HL-60 (cell line): ENCODE measurements around the gene FAH.

Experiments used
- GABPA ChIP-seq: IDR thresholded peaks from 2 replicates; pipeline ENCODE4 v1.6.1; 2012; ENCODE audit warnings: low read depth
- POLR2AphosphoS5 ChIP-seq: IDR thresholded peaks from 2 replicates; pipeline ENCODE4 v1.6.1; 2012; ENCODE audit warnings: low read depth
- TF ChIP-seq, protein P1 (sequence below): IDR thresholded peaks from one replicate; pipeline ENCODE4 v1.5.1; 2011; ENCODE audit warnings: low read length, control low read depth, inconsistent platforms; ENCODE audit not compliant: insufficient read depth
- TF ChIP-seq, protein P2 (sequence below): IDR thresholded peaks from 2 replicates; pipeline ENCODE4 v1.6.1; 2012; ENCODE audit warnings: low read depth; ENCODE audit not compliant: insufficient replicate concordance

DNA sequence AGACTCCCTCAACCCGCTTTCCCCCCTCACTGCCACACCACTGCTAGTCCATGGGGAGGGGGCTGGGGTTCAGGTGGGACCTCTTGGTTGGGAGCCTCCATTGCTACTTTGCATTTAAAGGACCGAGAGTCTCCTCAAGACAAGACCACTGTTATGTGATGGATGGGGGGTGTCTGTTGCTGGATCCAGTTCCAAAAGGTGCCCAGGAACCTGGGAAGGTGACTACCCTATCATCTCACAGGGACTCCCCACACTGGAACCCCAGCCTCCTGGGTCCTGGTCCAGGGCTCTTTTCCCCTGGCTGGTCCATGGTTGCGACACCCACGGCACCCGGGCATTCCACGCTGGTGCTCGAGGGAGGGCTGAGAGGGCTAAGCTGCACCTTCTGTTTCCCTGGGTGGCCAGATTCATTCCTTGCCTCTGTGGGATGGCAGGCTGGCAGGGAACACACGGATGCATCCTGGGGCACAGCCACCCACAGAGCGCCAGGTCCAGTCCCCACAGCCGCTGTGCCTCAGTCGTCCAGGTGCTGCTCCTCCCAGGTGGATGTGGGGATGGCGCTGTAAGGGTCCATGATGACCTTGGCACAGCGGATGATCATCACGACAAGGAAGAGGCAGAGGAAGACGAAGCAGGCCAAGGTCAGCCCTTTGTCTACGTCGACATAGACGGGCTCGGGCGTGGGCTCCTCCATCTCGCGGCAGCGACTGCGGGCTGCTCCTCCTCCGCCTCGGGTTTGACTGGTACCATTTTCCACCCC lies 48.6 kb downstream of the FAH start:
- TF ChIP-seq, protein P1, sequence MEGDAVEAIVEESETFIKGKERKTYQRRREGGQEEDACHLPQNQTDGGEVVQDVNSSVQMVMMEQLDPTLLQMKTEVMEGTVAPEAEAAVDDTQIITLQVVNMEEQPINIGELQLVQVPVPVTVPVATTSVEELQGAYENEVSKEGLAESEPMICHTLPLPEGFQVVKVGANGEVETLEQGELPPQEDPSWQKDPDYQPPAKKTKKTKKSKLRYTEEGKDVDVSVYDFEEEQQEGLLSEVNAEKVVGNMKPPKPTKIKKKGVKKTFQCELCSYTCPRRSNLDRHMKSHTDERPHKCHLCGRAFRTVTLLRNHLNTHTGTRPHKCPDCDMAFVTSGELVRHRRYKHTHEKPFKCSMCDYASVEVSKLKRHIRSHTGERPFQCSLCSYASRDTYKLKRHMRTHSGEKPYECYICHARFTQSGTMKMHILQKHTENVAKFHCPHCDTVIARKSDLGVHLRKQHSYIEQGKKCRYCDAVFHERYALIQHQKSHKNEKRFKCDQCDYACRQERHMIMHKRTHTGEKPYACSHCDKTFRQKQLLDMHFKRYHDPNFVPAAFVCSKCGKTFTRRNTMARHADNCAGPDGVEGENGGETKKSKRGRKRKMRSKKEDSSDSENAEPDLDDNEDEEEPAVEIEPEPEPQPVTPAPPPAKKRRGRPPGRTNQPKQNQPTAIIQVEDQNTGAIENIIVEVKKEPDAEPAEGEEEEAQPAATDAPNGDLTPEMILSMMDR, result no peak
- TF ChIP-seq POLR2AphosphoS5 (no peak), GABPA (no peak)
- TF ChIP-seq, protein P2, sequence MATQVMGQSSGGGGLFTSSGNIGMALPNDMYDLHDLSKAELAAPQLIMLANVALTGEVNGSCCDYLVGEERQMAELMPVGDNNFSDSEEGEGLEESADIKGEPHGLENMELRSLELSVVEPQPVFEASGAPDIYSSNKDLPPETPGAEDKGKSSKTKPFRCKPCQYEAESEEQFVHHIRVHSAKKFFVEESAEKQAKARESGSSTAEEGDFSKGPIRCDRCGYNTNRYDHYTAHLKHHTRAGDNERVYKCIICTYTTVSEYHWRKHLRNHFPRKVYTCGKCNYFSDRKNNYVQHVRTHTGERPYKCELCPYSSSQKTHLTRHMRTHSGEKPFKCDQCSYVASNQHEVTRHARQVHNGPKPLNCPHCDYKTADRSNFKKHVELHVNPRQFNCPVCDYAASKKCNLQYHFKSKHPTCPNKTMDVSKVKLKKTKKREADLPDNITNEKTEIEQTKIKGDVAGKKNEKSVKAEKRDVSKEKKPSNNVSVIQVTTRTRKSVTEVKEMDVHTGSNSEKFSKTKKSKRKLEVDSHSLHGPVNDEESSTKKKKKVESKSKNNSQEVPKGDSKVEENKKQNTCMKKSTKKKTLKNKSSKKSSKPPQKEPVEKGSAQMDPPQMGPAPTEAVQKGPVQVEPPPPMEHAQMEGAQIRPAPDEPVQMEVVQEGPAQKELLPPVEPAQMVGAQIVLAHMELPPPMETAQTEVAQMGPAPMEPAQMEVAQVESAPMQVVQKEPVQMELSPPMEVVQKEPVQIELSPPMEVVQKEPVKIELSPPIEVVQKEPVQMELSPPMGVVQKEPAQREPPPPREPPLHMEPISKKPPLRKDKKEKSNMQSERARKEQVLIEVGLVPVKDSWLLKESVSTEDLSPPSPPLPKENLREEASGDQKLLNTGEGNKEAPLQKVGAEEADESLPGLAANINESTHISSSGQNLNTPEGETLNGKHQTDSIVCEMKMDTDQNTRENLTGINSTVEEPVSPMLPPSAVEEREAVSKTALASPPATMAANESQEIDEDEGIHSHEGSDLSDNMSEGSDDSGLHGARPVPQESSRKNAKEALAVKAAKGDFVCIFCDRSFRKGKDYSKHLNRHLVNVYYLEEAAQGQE, result no peak
